22Rv1 (cell line): Measurements from ENCODE around the gene EVA1A.

Experiments
- H3K27ac ChIP-seq: fragments of 450-650 bp; 2 replicates; pipeline ENCODE4 v1.5.1; 2017
- CTCF ChIP-seq: fragments of 450-650 bp; IDR thresholded peaks from 2 replicates; pipeline ENCODE4 v1.5.1; 2017; ENCODE audit warnings: mild to moderate bottlenecking
- ZFX ChIP-seq: fragments of 450-650 bp; IDR thresholded peaks from 2 replicates; pipeline ENCODE4 v1.6.1; 2017; ENCODE audit warnings: antibody characterized with exemption, borderline replicate concordance

The EVA1A gene

GRCh38 chr2:75462206-75462605 lies 98.5 kb downstream of the EVA1A start:
- TF ChIP-seq ZFX = no peak
- no peak for TF ChIP-seq CTCF
- no peak overlapping the region for H3K27ac ChIP-seq

- H3K27ac ChIP-seq = no peak overlapping the region
- TF ChIP-seq ZFX (no peak), CTCF (no peak)
Measured at GRCh38 chr2:75460630-75461029, 100.1 kb downstream of the EVA1A start.

- no peak for TF ChIP-seq ZFX
- no peak for TF ChIP-seq CTCF
- H3K27ac ChIP-seq = no peak overlapping the region
Measured at GRCh38 chr2:75459565-75460310, 101.0 kb downstream of the EVA1A start.

- TF ChIP-seq ZFX = no peak
Measured at GRCh38 chr2:75458201-75458600, 102.5 kb downstream of the EVA1A start.

GRCh38 chr2:75456825-75457224 lies 103.9 kb downstream of the EVA1A start:
- TF ChIP-seq CTCF = no peak
- TF ChIP-seq ZFX = no peak
- no peak overlapping the region for H3K27ac ChIP-seq

More at GRCh38 chr2:75458201-75458600, 102.5 kb downstream of the EVA1A start:
- no peak overlapping the region for H3K27ac ChIP-seq

GRCh38 chr2:75456111-75456510 lies 104.6 kb downstream of the EVA1A start:
- TF ChIP-seq CTCF (no peak), ZFX (no peak)
- no peak overlapping the region for H3K27ac ChIP-seq

- no peak for TF ChIP-seq ZFX
- TF ChIP-seq CTCF = no peak
- no peak overlapping the region for H3K27ac ChIP-seq
Measured at GRCh38 chr2:75454241-75454620, 106.5 kb downstream of the EVA1A start.
